Liver (tissue), 9 donors: ENCODE measurements around the gene SCYGR1. TPM values are rescaled to one million over a fixed set of nuclear protein-coding genes. Genes with fewer than 3 reads are reported as not detected.

ENCODE experiments used
- DNase-seq: peaks from one replicate; pipeline ENCODE4 v3.0.0-alpha.2; 2017; ENCODE audit warnings: low spot score
- H3K27ac ChIP-seq, 2 donors: one replicate each; pipeline ENCODE4 v1.7.0; 2013; ENCODE audit warnings: inconsistent platforms in 2 of 2, low read length in 2 of 2, control low read depth in 1 of 2, low read depth in 1 of 2, mild to moderate bottlenecking in 1 of 2
- H3K27me3 ChIP-seq, 4 donors: one replicate each; pipeline versions ENCODE4 v1.6.1 to v1.7.0; 2013; ENCODE audit warnings: low read length in 3 of 4, inconsistent platforms in 1 of 4, mild to moderate bottlenecking in 1 of 4, moderate library complexity in 1 of 4; ENCODE audit not compliant: control insufficient read depth in 4 of 4, insufficient read depth in 4 of 4
- H3K36me3 ChIP-seq, 4 donors: one replicate each; pipeline versions ENCODE4 v1.6.1 to v1.7.0; 2013; ENCODE audit warnings: low read length in 3 of 4, mild to moderate bottlenecking in 3 of 4, low read depth in 1 of 4, moderate library complexity in 1 of 4; ENCODE audit not compliant: control insufficient read depth in 4 of 4, insufficient read depth in 3 of 4
- H3K4me1 ChIP-seq, 4 donors: one replicate each; pipeline versions ENCODE4 v1.6.1 to v1.7.0; 2013; ENCODE audit warnings: low read length in 3 of 4, mild to moderate bottlenecking in 3 of 4, moderate library complexity in 1 of 4; ENCODE audit not compliant: control insufficient read depth in 4 of 4, insufficient read depth in 4 of 4
- H3K4me3 ChIP-seq, 3 donors: one replicate each; pipeline versions ENCODE4 v1.6.1 to v1.7.0; 2013; ENCODE audit warnings: low read length in 3 of 3, control low read depth in 1 of 3, low read depth in 1 of 3, mild to moderate bottlenecking in 1 of 3
- H3K9ac ChIP-seq, 2 donors: one replicate each; pipeline ENCODE4 v1.7.0; 2013; ENCODE audit warnings: low read length in 2 of 2, mild to moderate bottlenecking in 2 of 2, moderate library complexity in 2 of 2, control low read depth in 1 of 2, low read depth in 1 of 2
- H3K9me3 ChIP-seq, 4 donors: one replicate each; pipeline versions ENCODE4 v1.6.1 to v1.7.0; 2013; ENCODE audit warnings: low read length in 3 of 4; ENCODE audit not compliant: control insufficient read depth in 4 of 4
- EGR1 ChIP-seq, 2 donors: IDR thresholded peaks; 2 replicates each; pipeline ENCODE4 v1.6.1; 2016 to 2018; ENCODE audit warnings: antibody characterized with exemption in 2 of 2, low read depth in 2 of 2
- FOXA2 ChIP-seq: IDR thresholded peaks from 2 replicates; pipeline ENCODE4 v1.6.1; 2016; ENCODE audit warnings: antibody characterized with exemption
- HNF4A ChIP-seq, 2 donors: conservative IDR thresholded peaks; 2 replicates each; pipeline ENCODE4 v1.6.1; 2016; ENCODE audit warnings: antibody characterized with exemption in 2 of 2, mild to moderate bottlenecking in 2 of 2
- HNF4G ChIP-seq: IDR thresholded peaks from 2 replicates; pipeline ENCODE4 v1.6.1; 2016; ENCODE audit warnings: antibody characterized with exemption
- JUND ChIP-seq, 2 donors: IDR thresholded peaks; 2 replicates each; pipeline ENCODE4 v1.6.1; 2016; ENCODE audit warnings: antibody characterized with exemption in 2 of 2
- NR2F2 ChIP-seq: IDR thresholded peaks from 2 replicates; pipeline ENCODE4 v1.6.1; 2016; ENCODE audit warnings: antibody characterized with exemption
- RAD21 ChIP-seq, 2 donors: IDR thresholded peaks; 2 replicates each; pipeline ENCODE4 v1.6.1; 2016; ENCODE audit warnings: antibody characterized with exemption in 2 of 2, mild to moderate bottlenecking in 2 of 2
- RXRA ChIP-seq, 2 donors: IDR thresholded peaks; 2 replicates each; pipeline ENCODE4 v1.6.1; 2017 to 2018; ENCODE audit warnings: antibody characterized with exemption in 2 of 2, mild to moderate bottlenecking in 1 of 2
- SP1 ChIP-seq: IDR thresholded peaks from 2 replicates; pipeline ENCODE4 v1.6.1; 2018; ENCODE audit warnings: antibody characterized with exemption, mild to moderate bottlenecking
- TAF1 ChIP-seq: conservative IDR thresholded peaks from 2 replicates; pipeline ENCODE4 v1.6.1; 2016; ENCODE audit warnings: antibody characterized with exemption, mild to moderate bottlenecking
- YY1 ChIP-seq: IDR thresholded peaks from 2 replicates; pipeline ENCODE4 v1.6.1; 2016; ENCODE audit warnings: antibody characterized with exemption, mild to moderate bottlenecking
- WGBS: extraction: QIAGEN DNeasy Blood & Tissue Kit; methylation state at CpG from one replicate; pipeline ENCODE4 v1.1.7; 2013; 5-methylcytosine and 5-hydroxymethylcytosine counted together
- polyA plus RNA-seq, 2 donors: library from polyadenylated mRNA; stranded (reverse) in 1 of 2; unstranded in 1 of 2; fragments of 200-250 nt in 1 of 2; fragments of >200 nt in 1 of 2; fragmentation: Nextera tagmentation in 1 of 2; extraction: Ambion mirVana in 1 of 2; gene quantifications; one replicate each; pipeline versions ENCODE4 v1.2.1 to v1.2.3, GENCODE V29; 2013 to 2015
- total RNA-seq, 2 donors: library from RNA; depleted of rRNA; stranded (reverse); fragments of >200 nt; gene quantifications; one replicate each; pipeline ENCODE4 v1.2.3, GENCODE V29; 2014
- TF ChIP-seq, protein P1 (sequence below): IDR thresholded peaks from 2 replicates; pipeline ENCODE4 v1.6.1; 2016; ENCODE audit warnings: antibody characterized with exemption
- TF ChIP-seq, protein P2 (sequence below): fragments of 150-350 bp; IDR thresholded peaks from 2 replicates; pipeline ENCODE4 v1.5.1; 2017; ENCODE audit warnings: improper control_type of control experiment, low read depth, low read length; ENCODE audit not compliant: missing input control
- TF ChIP-seq, protein P3 (sequence below): IDR thresholded peaks from 2 replicates; pipeline ENCODE4 v1.6.1; 2016; ENCODE audit warnings: antibody characterized with exemption
- TF ChIP-seq, protein P4 (sequence below): IDR thresholded peaks from 2 replicates; pipeline ENCODE4 v1.6.1; 2016; ENCODE audit warnings: antibody characterized with exemption
- donor health status: healthy.
- donor health status: healthy.
- donor health status: healthy.
- donor health status: healthy.
- donor health status: healthy.

The SCYGR1 gene
- total and polyA plus RNA-seq, 4 donors: not detected

DNA sequence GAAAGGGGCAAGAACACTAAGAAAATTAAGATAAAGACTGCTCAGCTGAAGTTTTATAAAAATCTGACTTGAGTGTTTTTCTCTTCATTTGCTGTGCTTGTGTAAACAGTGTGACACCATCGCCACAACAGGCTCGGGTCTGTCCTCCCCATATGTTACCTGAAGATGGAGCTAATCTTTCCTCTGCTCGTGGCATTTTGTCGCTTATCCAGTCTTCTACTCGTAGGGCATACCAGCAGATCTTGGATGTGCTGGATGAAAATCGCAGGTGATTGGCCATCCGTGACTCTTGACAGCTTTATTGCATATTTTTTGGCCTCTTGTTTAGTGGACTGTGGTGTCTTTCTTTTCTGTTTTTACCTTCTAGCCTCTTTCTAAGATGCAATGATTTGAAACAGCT lies 40.6 kb downstream of the SCYGR1 start:
- TF ChIP-seq, protein P1, sequence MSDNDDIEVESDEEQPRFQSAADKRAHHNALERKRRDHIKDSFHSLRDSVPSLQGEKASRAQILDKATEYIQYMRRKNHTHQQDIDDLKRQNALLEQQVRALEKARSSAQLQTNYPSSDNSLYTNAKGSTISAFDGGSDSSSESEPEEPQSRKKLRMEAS: no peak
- TF ChIP-seq FOXA2 (no peak), HNF4A (conservative IDR thresholded peaks at IDR 0.05) (no peak), RAD21 (IDR thresholded peaks at IDR 0.05) (no peak), HNF4G (no peak), RXRA (IDR thresholded peaks at IDR 0.05) (no peak), YY1 (no peak), TAF1 (no peak), EGR1 (IDR thresholded peaks at IDR 0.05; ENCODE audit: low read depth in 2 of 2) (no peak), SP1 (no peak)
- TF ChIP-seq, protein P2, sequence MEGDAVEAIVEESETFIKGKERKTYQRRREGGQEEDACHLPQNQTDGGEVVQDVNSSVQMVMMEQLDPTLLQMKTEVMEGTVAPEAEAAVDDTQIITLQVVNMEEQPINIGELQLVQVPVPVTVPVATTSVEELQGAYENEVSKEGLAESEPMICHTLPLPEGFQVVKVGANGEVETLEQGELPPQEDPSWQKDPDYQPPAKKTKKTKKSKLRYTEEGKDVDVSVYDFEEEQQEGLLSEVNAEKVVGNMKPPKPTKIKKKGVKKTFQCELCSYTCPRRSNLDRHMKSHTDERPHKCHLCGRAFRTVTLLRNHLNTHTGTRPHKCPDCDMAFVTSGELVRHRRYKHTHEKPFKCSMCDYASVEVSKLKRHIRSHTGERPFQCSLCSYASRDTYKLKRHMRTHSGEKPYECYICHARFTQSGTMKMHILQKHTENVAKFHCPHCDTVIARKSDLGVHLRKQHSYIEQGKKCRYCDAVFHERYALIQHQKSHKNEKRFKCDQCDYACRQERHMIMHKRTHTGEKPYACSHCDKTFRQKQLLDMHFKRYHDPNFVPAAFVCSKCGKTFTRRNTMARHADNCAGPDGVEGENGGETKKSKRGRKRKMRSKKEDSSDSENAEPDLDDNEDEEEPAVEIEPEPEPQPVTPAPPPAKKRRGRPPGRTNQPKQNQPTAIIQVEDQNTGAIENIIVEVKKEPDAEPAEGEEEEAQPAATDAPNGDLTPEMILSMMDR: no peak
- TF ChIP-seq, protein P3, sequence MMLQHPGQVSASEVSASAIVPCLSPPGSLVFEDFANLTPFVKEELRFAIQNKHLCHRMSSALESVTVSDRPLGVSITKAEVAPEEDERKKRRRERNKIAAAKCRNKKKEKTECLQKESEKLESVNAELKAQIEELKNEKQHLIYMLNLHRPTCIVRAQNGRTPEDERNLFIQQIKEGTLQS: no peak
- TF ChIP-seq, protein P4, sequence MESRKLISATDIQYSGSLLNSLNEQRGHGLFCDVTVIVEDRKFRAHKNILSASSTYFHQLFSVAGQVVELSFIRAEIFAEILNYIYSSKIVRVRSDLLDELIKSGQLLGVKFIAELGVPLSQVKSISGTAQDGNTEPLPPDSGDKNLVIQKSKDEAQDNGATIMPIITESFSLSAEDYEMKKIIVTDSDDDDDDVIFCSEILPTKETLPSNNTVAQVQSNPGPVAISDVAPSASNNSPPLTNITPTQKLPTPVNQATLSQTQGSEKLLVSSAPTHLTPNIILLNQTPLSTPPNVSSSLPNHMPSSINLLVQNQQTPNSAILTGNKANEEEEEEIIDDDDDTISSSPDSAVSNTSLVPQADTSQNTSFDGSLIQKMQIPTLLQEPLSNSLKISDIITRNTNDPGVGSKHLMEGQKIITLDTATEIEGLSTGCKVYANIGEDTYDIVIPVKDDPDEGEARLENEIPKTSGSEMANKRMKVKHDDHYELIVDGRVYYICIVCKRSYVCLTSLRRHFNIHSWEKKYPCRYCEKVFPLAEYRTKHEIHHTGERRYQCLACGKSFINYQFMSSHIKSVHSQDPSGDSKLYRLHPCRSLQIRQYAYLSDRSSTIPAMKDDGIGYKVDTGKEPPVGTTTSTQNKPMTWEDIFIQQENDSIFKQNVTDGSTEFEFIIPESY: no peak
- peaks cover 1 to 29% (median 11%) of the 10 kb centered on the region in 4 donors for H3K36me3 ChIP-seq
- H3K4me3 ChIP-seq: no peak overlapping the region

DNA sequence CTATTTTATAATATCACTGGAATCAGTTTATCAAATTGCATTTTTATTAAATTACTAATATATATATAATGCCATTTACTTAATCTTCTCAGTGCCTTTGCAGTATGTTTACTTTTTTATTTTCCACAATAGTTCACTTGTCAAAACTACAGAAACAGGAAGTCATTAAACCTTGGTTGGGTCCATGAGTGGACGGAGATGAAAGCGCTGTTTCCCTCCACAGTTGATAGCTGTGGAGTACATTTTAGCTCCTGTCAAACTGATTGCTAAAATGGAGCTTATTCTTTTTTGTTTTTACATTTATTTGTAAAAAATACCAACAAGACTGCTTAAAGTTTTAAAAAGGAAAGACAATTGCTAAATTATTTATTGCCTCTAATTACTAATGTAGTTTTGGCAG lies 43.5 kb downstream of the SCYGR1 start:
- H3K27me3 ChIP-seq: no peaks in the 10 kb centered on the region
- H3K9ac ChIP-seq: no peak overlapping the region
- H3K36me3 ChIP-seq: peaks cover 3 to 17% (median 12%) of the 10 kb centered on the region in 4 donors
- H3K9me3 ChIP-seq: no peaks in the 10 kb centered on the region
- no peak for DNase-seq
- H3K4me1 ChIP-seq: peaks cover 0 to 5% (median 0%) of the 10 kb centered on the region in 4 donors
- H3K4me3 ChIP-seq: no peak overlapping the region
- WGBS: 88% methylated on average over 2 of the region's 2 CpGs
- TF ChIP-seq, protein P3: no peak
- TF ChIP-seq EGR1 (IDR thresholded peaks at IDR 0.05; ENCODE audit: low read depth in 2 of 2) (no peak), RAD21 (IDR thresholded peaks at IDR 0.05) (no peak), JUND (IDR thresholded peaks at IDR 0.05) (no peak), TAF1 (no peak), YY1 (no peak), NR2F2 (no peak), RXRA (IDR thresholded peaks at IDR 0.05) (no peak)
- TF ChIP-seq, protein P1: no peak
- TF ChIP-seq, protein P4: no peak
- TF ChIP-seq, protein P2: no peak
- H3K27ac ChIP-seq: no peak overlapping the region

More for the DNA sequence above, 40.6 kb downstream of the SCYGR1 start:
- Histone ChIP-seq H3K27me3 (no peaks in the 10 kb centered on the region), H3K4me1 (no peaks in the 10 kb centered on the region), H3K27ac (no peak overlapping the region), H3K9me3 (no peaks in the 10 kb centered on the region), H3K9ac (no peak overlapping the region)
- WGBS: 93% methylated on average over 7 of the region's 7 CpGs
- DNase-seq: no peak
